Subcutaneous abdominal adipose tissue (tissue), 5 donors: ENCODE data around the gene ZNF106.
A peak's percentile ranks its signal among the peaks of the same experiment; 100 is the strongest.

Experiments used
- H3K27ac ChIP-seq: one replicate; pipeline ENCODE4 v1.7.0; 2013; ENCODE audit warnings: low read depth, mild to moderate bottlenecking, inconsistent platforms, low read length, moderate library complexity
- H3K27me3 ChIP-seq, 5 donors: one replicate each; pipeline ENCODE4 v1.7.0; 2013; ENCODE audit warnings: low read length in 5 of 5, inconsistent platforms in 1 of 5; ENCODE audit not compliant: control insufficient read depth in 5 of 5, insufficient read depth in 4 of 5
- H3K36me3 ChIP-seq, 5 donors: one replicate each; pipeline ENCODE4 v1.7.0; 2013; ENCODE audit warnings: low read length in 5 of 5; ENCODE audit not compliant: control insufficient read depth in 5 of 5, insufficient read depth in 5 of 5
- H3K4me1 ChIP-seq, 5 donors: one replicate each; pipeline ENCODE4 v1.7.0; 2013; ENCODE audit warnings: low read length in 5 of 5, mild to moderate bottlenecking in 3 of 5, moderate library complexity in 1 of 5; ENCODE audit not compliant: control insufficient read depth in 5 of 5, insufficient read depth in 5 of 5
- H3K4me3 ChIP-seq, 5 donors: one replicate each; pipeline ENCODE4 v1.7.0; 2013; ENCODE audit warnings: low read length in 5 of 5, low read depth in 1 of 5
- H3K9ac ChIP-seq, 5 donors: one replicate each; pipeline ENCODE4 v1.7.0; 2013; ENCODE audit warnings: low read length in 5 of 5, mild to moderate bottlenecking in 4 of 5, moderate library complexity in 3 of 5
- H3K9me3 ChIP-seq, 5 donors: one replicate each; pipeline ENCODE4 v1.7.0; 2013; ENCODE audit warnings: low read length in 5 of 5; ENCODE audit not compliant: control insufficient read depth in 5 of 5
- donor health status: healthy.
- donor health status: healthy.
- donor health status: healthy.
- donor health status: healthy.
- donor health status: healthy.

ZNF106 gene

GRCh38 chr15:42490671-42491538 is at the start of gene ZNF106:
Gene ZNF106, minus strand, starts transcription at chr15:42491141. Its CDS starts 18,852 bp downstream, at chr15:42472289.
- H3K27ac ChIP-seq, result peak within 1 kb of the TSS; percentile 99
- H3K36me3 ChIP-seq, result no peaks in the 10 kb centered on the region
- H3K9ac ChIP-seq, result peak within 1 kb of the TSS; percentile 95 to 99 (median 98)
- H3K27me3 ChIP-seq, result no peaks in the 10 kb centered on the region
- no peaks in the 10 kb centered on the region for H3K9me3 ChIP-seq
- H3K4me3 ChIP-seq, result peak within 1 kb of the TSS; percentile 83 to 99 (median 95)
- peaks cover 5 to 48% (median 29%) of the 10 kb centered on the region in 5 donors for H3K4me1 ChIP-seq

DNA sequence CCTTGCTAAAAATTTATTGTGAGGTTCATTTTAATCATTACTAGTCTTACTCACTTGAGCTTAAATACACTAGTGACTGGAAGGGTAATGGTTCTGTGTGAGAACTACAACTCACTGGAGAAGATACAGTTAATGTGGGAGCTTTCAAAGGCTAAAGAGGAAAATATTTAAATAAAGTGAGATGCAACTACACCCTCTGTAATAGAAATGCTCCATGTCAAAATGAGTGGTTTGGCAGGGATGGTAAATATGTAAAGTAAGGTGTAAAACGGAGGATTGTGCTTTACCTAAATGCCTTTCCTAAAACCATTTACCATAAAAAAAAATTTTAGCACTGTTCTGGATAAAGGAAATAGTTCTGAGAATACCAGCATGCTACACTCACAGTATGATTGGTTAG is 42.3 kb upstream of the ZNF106 start:
- H3K36me3 ChIP-seq, result peaks cover 29 to 77% (median 54%) of the 10 kb centered on the region in 5 donors
- no peaks in the 10 kb centered on the region for H3K9me3 ChIP-seq
- H3K4me1 ChIP-seq, result no peaks in the 10 kb centered on the region
- H3K4me3 ChIP-seq, result no peak overlapping the region
- no peak overlapping the region for H3K27ac ChIP-seq
- H3K9ac ChIP-seq, result no peak overlapping the region
- H3K27me3 ChIP-seq, result no peaks in the 10 kb centered on the region

- Histone ChIP-seq H3K27me3 (no peaks in the 10 kb centered on the region), H3K36me3 (peaks cover 32 to 67% (median 51%) of the 10 kb centered on the region in 5 donors), H3K9me3 (no peaks in the 10 kb centered on the region), H3K4me3 (no peak overlapping the region), H3K27ac (no peak overlapping the region), H3K9ac (no peak overlapping the region), H3K4me1 (no peaks in the 10 kb centered on the region)
Observed at GRCh38 chr15:42528970-42529369, 38.0 kb upstream of the ZNF106 start.

GRCh38 chr15:42523331-42523730 is 32.4 kb upstream of the ZNF106 start:
- H3K36me3 ChIP-seq, result peaks cover 21 to 54% (median 32%) of the 10 kb centered on the region in 5 donors

GRCh38 chr15:42511007-42511391 is 20.1 kb upstream of the ZNF106 start:
- Histone ChIP-seq H3K27me3 (no peaks in the 10 kb centered on the region), H3K9me3 (no peaks in the 10 kb centered on the region), H3K36me3 (peaks cover 9 to 27% (median 23%) of the 10 kb centered on the region in 5 donors), H3K27ac (peak overlapping the region; percentile 8), H3K9ac (peak overlapping the region in 1 of 5 donors; percentile 56), H3K4me3 (peak overlapping the region in 2 of 5 donors; percentile 7 to 9), H3K4me1 (peaks cover 0 to 19% (median 12%) of the 10 kb centered on the region in 5 donors)

More at GRCh38 chr15:42523331-42523730, 32.4 kb upstream of the ZNF106 start:
- Histone ChIP-seq H3K27ac (no peak overlapping the region), H3K27me3 (no peaks in the 10 kb centered on the region), H3K9me3 (no peaks in the 10 kb centered on the region), H3K4me1 (no peaks in the 10 kb centered on the region), H3K4me3 (no peak overlapping the region), H3K9ac (no peak overlapping the region)

DNA sequence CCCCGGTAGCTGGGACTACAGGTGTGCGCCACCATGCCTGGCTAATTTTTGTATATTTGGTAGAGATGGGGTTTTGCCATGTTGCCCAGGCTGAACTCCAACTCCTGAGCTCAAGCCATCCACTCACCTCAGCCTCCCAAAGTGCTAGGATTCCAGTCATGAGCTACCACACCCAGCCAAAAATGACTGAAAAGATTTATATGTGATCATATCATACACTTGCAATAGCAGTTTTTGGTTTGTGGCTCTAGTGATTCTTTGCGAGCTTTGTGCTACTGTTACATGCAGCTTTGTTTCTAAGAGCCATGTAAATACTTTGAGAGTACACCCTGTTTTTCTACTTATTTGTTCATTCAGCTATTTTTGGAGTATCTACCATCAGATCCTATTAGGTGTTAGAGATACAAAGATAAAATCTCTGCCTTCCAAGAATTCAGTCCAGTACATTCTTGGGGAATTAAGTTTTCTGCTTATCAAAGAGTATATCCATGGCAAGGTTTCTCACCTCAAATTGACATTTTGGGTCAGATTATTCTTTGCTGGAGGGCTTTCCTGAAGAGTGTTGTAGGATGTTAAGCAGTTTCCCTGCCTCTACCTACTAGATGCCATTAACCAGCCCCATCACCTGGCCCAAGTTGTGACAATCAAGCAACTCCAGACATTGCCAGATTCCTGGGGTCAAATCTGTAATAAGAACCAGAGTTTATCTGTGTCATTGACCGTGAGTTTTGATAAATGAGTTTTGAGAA is 19.5 kb upstream of the ZNF106 start:
- Histone ChIP-seq H3K36me3 (peaks cover 9 to 21% (median 18%) of the 10 kb centered on the region in 5 donors), H3K4me3 (peak overlapping the region in 1 of 5 donors; percentile 7), H3K27ac (peak overlapping the region; percentile 8), H3K27me3 (no peaks in the 10 kb centered on the region), H3K4me1 (peaks cover 0 to 19% (median 12%) of the 10 kb centered on the region in 5 donors), H3K9ac (no peak overlapping the region), H3K9me3 (no peaks in the 10 kb centered on the region)

DNA sequence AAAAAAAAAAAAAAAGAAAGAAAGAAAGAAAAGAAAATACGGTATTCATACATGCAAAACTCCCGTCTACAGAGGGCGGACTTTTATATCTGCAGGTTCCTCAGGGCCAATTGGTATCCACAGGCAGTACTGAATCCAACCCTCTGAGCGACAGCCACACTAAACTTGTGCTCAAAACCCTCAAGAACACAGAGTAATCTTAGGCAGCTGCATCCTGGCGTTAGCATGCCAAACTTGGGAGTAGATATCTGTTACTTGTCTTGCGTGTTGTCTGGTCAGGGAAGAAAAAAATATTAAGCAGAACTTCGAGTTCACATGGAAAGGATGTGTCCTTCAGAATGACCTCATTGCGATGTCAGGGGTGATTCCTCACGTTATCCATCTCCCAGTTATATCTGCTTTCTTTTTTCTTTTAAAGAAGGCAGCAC is 17.3 kb upstream of the ZNF106 start:
- no peaks in the 10 kb centered on the region for H3K9me3 ChIP-seq
- H3K27me3 ChIP-seq, result no peaks in the 10 kb centered on the region
- no peak overlapping the region for H3K27ac ChIP-seq
- H3K4me3 ChIP-seq, result no peak overlapping the region
- peaks cover 0 to 10% (median 1%) of the 10 kb centered on the region in 5 donors for H3K36me3 ChIP-seq
- peak overlapping the region in 1 of 5 donors; percentile 4 for H3K9ac ChIP-seq
- peaks cover 0 to 19% (median 14%) of the 10 kb centered on the region in 5 donors for H3K4me1 ChIP-seq

DNA sequence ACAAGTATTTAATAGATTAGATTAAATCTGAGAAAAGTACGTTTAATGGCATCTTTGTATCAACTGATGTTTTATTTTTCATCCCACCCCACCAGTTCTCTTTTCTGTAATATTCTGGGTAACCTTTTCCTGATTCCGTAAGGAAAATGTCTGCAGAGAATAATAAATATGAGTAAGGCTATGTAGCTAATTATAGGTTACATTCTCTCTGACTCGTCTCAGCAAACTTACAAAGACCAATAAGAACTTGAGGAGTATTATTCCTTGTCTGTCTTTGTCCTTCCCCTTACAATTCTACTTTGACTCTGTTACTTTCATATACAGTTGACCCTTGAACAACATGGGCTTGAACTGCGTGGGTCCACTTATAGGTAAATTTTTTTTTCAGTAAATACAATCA is 16.6 kb upstream of the ZNF106 start:
- H3K9ac ChIP-seq, result no peak overlapping the region
- peaks cover 0 to 19% (median 14%) of the 10 kb centered on the region in 5 donors for H3K4me1 ChIP-seq
- no peaks in the 10 kb centered on the region for H3K27me3 ChIP-seq
- H3K9me3 ChIP-seq, result no peaks in the 10 kb centered on the region
- no peak overlapping the region for H3K27ac ChIP-seq
- no peak overlapping the region for H3K4me3 ChIP-seq
- H3K36me3 ChIP-seq, result peaks cover 0 to 6% (median 0%) of the 10 kb centered on the region in 5 donors

DNA sequence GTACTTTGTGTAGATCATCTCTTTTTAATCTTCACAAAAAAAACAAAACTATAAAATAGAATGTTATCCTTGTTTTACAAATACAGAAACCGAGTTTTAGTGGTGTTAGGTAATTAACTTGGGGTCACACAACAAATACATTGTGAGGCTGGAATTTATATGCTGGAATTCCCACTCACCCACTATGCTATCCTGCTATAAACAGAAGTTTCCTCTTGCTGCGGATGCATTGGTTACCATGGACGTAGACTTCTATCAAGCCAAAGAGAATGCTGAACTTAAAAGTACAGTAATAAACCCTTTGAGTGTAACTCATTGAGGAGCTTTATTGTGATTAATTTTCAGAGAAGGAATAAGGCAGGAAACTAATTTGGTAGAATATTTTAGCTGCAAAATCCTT is 13.7 kb upstream of the ZNF106 start:
- Histone ChIP-seq H3K4me3 (no peak overlapping the region), H3K9me3 (no peaks in the 10 kb centered on the region), H3K36me3 (no peaks in the 10 kb centered on the region), H3K27me3 (no peaks in the 10 kb centered on the region), H3K9ac (no peak overlapping the region), H3K27ac (no peak overlapping the region), H3K4me1 (peaks cover 0 to 35% (median 28%) of the 10 kb centered on the region in 5 donors)

DNA sequence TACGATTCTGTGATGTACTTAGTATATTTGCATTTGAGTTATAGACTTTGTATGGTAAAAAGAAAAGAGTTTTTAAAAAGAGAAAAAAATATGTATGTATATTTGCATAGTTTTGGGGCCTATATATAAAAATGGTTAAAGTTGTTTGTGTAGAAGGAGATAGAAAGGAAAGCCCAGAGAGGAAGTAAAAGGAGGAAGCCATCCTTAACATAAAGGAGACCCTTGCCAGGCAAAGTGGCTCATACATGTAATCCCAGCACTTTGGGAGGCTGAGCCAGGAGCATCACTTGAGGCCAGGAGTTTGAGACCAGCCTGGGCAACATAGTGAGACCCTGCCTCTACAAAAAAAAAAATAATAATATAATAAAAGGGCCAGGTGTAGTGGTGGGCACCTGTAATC is 12.9 kb upstream of the ZNF106 start:
- no peaks in the 10 kb centered on the region for H3K27me3 ChIP-seq
- H3K4me3 ChIP-seq, result no peak overlapping the region
- H3K4me1 ChIP-seq, result peaks cover 0 to 42% (median 35%) of the 10 kb centered on the region in 5 donors
- H3K36me3 ChIP-seq, result no peaks in the 10 kb centered on the region
- H3K9ac ChIP-seq, result no peak overlapping the region
- H3K9me3 ChIP-seq, result no peaks in the 10 kb centered on the region
- no peak overlapping the region for H3K27ac ChIP-seq
